Thyroid gland (tissue), 4 donors: Measurements from ENCODE around the gene SPOCK1.

Experiments used
- POLR2A ChIP-seq, 2 donors: fragments of 450-650 bp; IDR thresholded peaks; one replicate each; pipeline ENCODE4 v1.6.1; 2017; ENCODE audit warnings: antibody characterized with exemption in 2 of 2, mild to moderate bottlenecking in 2 of 2, moderate library complexity in 1 of 2
- TF ChIP-seq, protein P1 (sequence below), 6 experiments: fragments of 200-600 bp in 3 of 6; fragments of 450-650 bp in 3 of 6; sonication (generic) in 3 of 6; IDR thresholded peaks; one replicate each; pipeline ENCODE4 v1.5.1; 2016 to 2019; ENCODE audit warnings: antibody characterized with exemption in 6 of 6, mild to moderate bottlenecking in 2 of 6, inconsistent platforms in 1 of 6, moderate library complexity in 1 of 6

- TF ChIP-seq, protein P1, sequence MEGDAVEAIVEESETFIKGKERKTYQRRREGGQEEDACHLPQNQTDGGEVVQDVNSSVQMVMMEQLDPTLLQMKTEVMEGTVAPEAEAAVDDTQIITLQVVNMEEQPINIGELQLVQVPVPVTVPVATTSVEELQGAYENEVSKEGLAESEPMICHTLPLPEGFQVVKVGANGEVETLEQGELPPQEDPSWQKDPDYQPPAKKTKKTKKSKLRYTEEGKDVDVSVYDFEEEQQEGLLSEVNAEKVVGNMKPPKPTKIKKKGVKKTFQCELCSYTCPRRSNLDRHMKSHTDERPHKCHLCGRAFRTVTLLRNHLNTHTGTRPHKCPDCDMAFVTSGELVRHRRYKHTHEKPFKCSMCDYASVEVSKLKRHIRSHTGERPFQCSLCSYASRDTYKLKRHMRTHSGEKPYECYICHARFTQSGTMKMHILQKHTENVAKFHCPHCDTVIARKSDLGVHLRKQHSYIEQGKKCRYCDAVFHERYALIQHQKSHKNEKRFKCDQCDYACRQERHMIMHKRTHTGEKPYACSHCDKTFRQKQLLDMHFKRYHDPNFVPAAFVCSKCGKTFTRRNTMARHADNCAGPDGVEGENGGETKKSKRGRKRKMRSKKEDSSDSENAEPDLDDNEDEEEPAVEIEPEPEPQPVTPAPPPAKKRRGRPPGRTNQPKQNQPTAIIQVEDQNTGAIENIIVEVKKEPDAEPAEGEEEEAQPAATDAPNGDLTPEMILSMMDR (IDR thresholded peaks at IDR 0.05), result no peak
- TF ChIP-seq POLR2A (IDR thresholded peaks at IDR 0.05), result no peak
Measured at GRCh38 chr5:137014731-137015130, 484.4 kb downstream of the SPOCK1 start.
